Nucleus accumbens (tissue), 56 donors: Measurements from ENCODE around the gene CAPN2.

ENCODE experiments used
- DNase-seq, 56 donors: peaks; one replicate each; lab custom pipeline; 2025; lab: John Stamatoyannopoulos, UW

The CAPN2 gene

GRCh38 chr1:223755432-223755792 lies 43.1 kb downstream of the CAPN2 start:
- DNase-seq = no peak

GRCh38 chr1:223755992-223756775 lies 43.8 kb downstream of the CAPN2 start:
- DNase-seq = peak in 52 of 56 donors; percentile 20 to 85 (median 62)

GRCh38 chr1:223756806-223757700 lies 44.7 kb downstream of the CAPN2 start:
- no peak for DNase-seq

GRCh38 chr1:223758734-223759133 lies 46.4 kb downstream of the CAPN2 start:
- DNase-seq = no peak

GRCh38 chr1:223759273-223759672 lies 46.9 kb downstream of the CAPN2 start:
- DNase-seq = no peak

GRCh38 chr1:223760833-223761232 lies 48.5 kb downstream of the CAPN2 start:
- DNase-seq = no peak

GRCh38 chr1:223761411-223761810 lies 49.1 kb downstream of the CAPN2 start:
- DNase-seq = no peak

- DNase-seq = no peak
Observed at GRCh38 chr1:223763251-223763650, 50.9 kb downstream of the CAPN2 start.

GRCh38 chr1:223763881-223764280 lies 51.5 kb downstream of the CAPN2 start:
- DNase-seq = no peak

GRCh38 chr1:223765036-223765718 lies 52.8 kb downstream of the CAPN2 start:
- peak in 54 of 56 donors; percentile 10 to 86 (median 64) for DNase-seq

- peak in 1 of 56 donors; percentile 69 for DNase-seq
Observed at GRCh38 chr1:223765719-223766340, 53.5 kb downstream of the CAPN2 start.

- DNase-seq = no peak
Observed at GRCh38 chr1:223770621-223771315, 58.4 kb downstream of the CAPN2 start.

- DNase-seq = no peak
Observed at GRCh38 chr1:223771469-223771813, 59.1 kb downstream of the CAPN2 start.

GRCh38 chr1:223771814-223772770 lies 59.8 kb downstream of the CAPN2 start:
- DNase-seq = peak in 22 of 56 donors; percentile 18 to 50 (median 32)

- no peak for DNase-seq
Observed at GRCh38 chr1:223772771-223773160, 60.4 kb downstream of the CAPN2 start.

- no peak for DNase-seq
Observed at GRCh38 chr1:223774134-223774814, 61.9 kb downstream of the CAPN2 start.

- no peak for DNase-seq
Observed at GRCh38 chr1:223775054-223775453, 62.7 kb downstream of the CAPN2 start.

- no peak for DNase-seq
Observed at GRCh38 chr1:223775711-223776074, 63.4 kb downstream of the CAPN2 start.
